ENCODE data around the gene BCAT1.

Gene BCAT1

GRCh38 chr12:24798335-24798734 is 150.6 kb downstream of the BCAT1 start:
- DNase-seq, result no peak

DNA sequence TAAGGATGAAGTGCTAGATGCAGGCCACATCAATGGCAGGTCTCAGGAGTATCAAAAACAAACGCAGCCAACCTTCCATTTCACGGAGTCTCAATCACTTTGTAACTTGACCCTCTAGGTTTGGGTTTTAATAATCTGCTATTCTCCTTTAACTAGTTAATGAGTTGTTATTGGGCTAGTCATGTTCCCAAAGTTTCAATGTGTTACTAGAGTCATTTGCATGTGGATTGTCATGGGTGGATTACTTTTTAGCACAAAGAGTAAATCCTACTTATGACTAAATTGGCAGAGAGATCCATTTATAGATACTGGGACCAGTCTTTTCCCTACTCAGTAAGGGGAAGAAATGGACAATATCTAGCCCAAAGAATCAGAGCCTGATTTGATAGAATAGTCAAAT is 151.0 kb downstream of the BCAT1 start:
- no peak for DNase-seq

GRCh38 chr12:24796876-24797275 is 152.0 kb downstream of the BCAT1 start:
- DNase-seq, result no peak

GRCh38 chr12:24795699-24796347 is 153.1 kb downstream of the BCAT1 start:
- no peak for DNase-seq

DNA sequence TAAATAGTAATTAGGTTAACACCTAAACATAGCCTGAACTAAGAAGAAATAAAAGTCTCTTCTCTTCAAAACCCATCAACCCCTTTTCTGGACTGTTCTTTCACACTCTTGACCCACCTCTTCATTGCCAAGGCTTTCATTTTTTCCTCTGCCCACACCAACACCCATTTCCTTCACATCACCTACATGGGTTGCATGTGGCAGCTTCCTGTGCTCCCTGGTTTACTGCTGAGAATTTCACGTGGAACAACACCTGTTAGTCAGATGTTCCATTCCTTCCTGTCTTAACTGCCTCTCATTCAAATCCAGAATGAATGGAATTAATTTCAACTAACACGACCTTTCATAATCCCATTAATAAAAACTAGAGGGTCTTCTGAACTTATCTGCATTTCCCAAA is 157.3 kb downstream of the BCAT1 start:
- no peak for DNase-seq

DNA sequence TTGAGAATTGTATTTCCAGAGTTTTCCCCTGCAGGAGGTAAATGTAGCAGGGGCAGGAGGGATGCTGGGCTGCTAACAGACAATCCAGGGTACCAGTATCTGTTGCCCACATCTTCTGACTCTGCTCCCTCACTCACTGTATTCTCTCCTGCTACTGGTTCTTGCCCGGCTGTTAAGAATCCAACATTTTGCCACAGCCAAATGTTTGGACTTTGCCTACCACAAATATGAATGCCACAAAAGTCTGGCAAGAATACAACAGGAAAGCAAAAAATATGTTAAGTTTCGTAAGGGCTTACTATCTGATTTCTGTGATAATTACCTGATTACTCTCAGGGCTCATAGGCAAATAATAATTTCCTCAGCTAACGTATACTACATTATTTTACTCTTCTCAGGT is 160.0 kb downstream of the BCAT1 start:
- DNase-seq, result no peak

GRCh38 chr12:24780697-24781368 is 168.1 kb downstream of the BCAT1 start:
- DNase-seq, result no peak

GRCh38 chr12:24778486-24779304 is 170.2 kb downstream of the BCAT1 start:
- peak; percentile 3 to 14 for DNase-seq

DNA sequence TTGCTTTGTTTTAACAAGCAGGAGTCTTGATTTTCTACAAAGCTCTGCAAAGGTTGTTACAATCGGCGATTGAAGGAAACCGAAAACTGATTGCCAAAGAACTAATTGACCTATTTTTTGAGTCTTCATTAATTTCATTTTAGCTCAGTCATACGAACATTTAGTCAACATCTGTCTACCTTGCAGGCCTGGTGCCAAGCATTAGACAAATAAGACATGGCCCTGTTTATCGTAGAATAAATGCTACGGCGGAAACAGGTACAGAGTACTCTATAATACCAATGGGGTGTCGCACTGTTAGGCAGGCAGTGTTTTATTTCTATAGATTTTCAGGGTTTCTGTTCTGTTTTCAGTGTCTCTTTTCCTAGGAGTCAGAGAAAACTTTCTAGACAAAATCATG is 171.5 kb downstream of the BCAT1 start:
- DNase-seq, result no peak

- DNase-seq, result no peak
Measured at GRCh38 chr12:24776861-24777260, 172.0 kb downstream of the BCAT1 start.

- DNase-seq, result no peak
Measured at GRCh38 chr12:24775073-24775472, 173.8 kb downstream of the BCAT1 start.

GRCh38 chr12:24773996-24774395 is 174.9 kb downstream of the BCAT1 start:
- DNase-seq, result no peak

DNA sequence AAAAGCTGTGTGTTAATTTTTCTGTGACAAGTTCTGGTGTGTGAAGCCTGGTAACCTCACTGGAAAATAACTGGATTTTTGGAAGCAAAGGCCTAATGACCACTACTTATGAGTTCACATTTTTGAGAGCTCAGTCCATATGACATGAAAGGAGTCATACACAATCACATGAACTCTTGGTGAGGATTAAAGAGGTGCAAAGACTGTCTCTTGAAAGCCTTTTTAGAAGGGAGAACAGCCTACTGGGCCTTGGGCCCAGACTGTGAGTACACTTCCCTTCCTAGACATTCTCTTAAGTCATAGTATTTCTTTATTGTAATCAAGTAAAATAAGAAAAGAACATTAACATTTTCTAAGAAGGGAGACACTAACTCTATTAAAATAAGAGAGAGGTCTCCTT is 176.1 kb downstream of the BCAT1 start:
- no peak for DNase-seq

- DNase-seq, result no peak
Measured at GRCh38 chr12:24770821-24771220, 178.1 kb downstream of the BCAT1 start.

- no peak for DNase-seq
Measured at GRCh38 chr12:24770334-24770733, 178.6 kb downstream of the BCAT1 start.

GRCh38 chr12:24769682-24770081 is 179.2 kb downstream of the BCAT1 start:
- DNase-seq, result no peak

DNA sequence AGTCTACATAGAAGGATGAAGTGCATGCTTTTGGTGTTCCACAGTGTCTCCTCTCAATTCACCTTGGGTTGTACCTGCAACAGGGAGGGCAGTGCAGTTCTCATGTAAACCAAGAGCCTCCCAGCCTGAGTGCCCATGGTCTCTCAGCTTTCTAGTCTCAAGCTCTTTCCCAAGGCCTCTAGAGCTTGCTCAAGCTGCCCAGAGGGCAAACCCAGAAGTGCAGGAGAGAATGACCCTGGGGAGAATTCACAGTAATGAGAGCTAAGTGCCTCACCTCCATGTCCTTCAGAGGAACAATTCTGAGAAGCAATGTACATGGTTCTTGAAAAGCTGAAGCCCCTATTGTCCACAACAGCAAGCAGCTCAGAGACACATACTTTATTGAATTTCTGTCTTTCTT is 180.5 kb downstream of the BCAT1 start:
- DNase-seq, result no peak

- DNase-seq, result no peak
Measured at GRCh38 chr12:24767016-24767415, 181.9 kb downstream of the BCAT1 start.

DNA sequence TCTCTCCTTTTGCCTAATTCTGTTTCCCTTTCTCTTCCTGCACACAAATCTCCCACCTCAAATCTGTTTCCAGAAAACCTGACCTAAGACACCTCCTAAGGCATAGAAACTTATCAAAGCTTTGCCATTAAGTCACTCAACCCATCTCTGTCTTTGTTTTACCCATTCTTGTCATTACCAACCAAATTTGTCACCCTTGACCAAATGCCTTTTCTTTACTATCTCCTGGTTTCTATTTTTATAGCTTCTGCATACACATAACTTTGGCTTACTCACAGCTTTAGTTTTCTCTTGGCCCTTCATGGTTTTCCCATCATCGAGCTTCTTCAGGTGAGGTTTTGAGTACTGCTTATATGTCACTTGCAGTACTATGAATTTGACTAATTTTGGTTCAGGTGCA is 184.2 kb downstream of the BCAT1 start:
- DNase-seq, result no peak

DNA sequence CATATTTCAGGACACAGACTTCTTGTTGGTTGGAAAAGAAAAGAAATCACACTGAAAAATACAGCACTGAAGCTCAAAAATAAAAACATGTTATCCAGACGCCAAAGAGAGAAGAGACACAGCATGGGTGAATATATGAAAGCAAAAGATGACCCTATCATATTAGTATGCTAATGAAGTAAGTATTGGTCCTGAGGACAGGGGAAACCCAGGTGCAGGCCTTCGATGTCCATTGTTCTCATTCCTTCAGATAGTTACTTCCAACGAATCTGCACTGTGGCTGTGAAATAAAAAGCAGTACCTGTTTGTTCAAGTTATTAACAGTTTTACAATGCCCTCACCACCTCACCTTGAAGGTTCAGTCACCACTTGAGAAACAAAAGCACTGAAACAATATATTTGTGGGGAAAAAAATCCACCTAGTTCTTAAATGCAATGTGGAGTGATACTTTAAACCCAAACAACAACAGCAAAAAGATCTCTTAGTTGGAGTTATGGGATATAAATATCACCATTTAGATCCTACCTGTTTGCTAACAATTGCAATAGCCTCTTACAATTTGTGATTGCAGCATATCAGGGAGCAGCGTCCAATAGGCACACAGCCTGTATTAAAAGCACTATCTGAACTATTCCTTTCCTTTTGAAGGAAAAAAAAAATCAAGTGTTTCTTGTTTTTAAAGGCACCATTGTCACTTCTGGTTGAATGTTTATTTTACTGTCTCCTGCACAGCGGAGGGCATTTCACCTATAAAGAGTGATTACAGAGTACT is 188.1 kb downstream of the BCAT1 start:
- no peak for DNase-seq

GRCh38 chr12:24760162-24760561 is 188.7 kb downstream of the BCAT1 start:
- DNase-seq, result no peak
